Measurements from ENCODE around the gene COL5A2.

The COL5A2 gene

DNA sequence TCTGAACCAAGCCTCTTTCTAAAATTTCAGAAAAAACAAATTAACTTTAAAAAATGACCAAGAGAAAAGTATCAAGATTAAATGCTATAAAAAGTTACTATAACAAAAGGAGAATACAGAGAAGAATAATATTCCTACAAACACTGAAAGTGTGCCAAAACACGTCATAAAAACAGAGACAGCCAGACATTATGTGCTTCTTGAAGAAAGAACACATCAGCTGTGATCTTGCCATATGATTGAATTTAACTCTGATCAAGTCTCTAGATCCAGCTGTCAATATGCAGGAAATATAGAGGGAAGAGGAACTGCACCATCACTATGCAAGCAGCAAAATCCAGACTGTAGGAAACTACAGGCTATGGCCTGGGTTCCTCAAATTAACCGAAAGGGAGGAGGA, 33.7 kb upstream of the COL5A2 start:
- H3K9me2 ChIP-seq (replicated peaks; ENCODE audit: low read depth, low read length): no peaks in the 10 kb centered on the region
- H3K4me2 ChIP-seq (ENCODE audit: low read depth, low read length, poor library complexity, severe bottlenecking): no peak overlapping the region
- no peak overlapping the region for H2AFZ ChIP-seq (ENCODE audit: low read length)
- H3K79me2 ChIP-seq (ENCODE audit: insufficient read depth, low read length): no peaks in the 10 kb centered on the region
- H3K4me1 ChIP-seq (ENCODE audit: insufficient read depth, low read length, poor library complexity, severe bottlenecking): no peaks in the 10 kb centered on the region
- H3K36me3 ChIP-seq (ENCODE audit: insufficient read depth, low read length): no peaks in the 10 kb centered on the region
- H3K4me3 ChIP-seq (ENCODE audit: low read length, poor library complexity, severe bottlenecking): no peak overlapping the region
- H3F3A ChIP-seq (ENCODE audit: low read depth): no peaks in the 10 kb centered on the region
- no peaks in the 10 kb centered on the region for H3K27me3 ChIP-seq (ENCODE audit: insufficient read depth, low read length, poor library complexity, severe bottlenecking)
- H4K20me1 ChIP-seq (ENCODE audit: insufficient read depth, low read length, poor library complexity, severe bottlenecking): no peaks in the 10 kb centered on the region
- H3K9ac ChIP-seq (ENCODE audit: low read depth, low read length, poor library complexity, severe bottlenecking): no peak overlapping the region
- H3K9me3 ChIP-seq (ENCODE audit: insufficient read depth, low read depth, low read length): no peaks in the 10 kb centered on the region
- TF ChIP-seq, protein P1, sequence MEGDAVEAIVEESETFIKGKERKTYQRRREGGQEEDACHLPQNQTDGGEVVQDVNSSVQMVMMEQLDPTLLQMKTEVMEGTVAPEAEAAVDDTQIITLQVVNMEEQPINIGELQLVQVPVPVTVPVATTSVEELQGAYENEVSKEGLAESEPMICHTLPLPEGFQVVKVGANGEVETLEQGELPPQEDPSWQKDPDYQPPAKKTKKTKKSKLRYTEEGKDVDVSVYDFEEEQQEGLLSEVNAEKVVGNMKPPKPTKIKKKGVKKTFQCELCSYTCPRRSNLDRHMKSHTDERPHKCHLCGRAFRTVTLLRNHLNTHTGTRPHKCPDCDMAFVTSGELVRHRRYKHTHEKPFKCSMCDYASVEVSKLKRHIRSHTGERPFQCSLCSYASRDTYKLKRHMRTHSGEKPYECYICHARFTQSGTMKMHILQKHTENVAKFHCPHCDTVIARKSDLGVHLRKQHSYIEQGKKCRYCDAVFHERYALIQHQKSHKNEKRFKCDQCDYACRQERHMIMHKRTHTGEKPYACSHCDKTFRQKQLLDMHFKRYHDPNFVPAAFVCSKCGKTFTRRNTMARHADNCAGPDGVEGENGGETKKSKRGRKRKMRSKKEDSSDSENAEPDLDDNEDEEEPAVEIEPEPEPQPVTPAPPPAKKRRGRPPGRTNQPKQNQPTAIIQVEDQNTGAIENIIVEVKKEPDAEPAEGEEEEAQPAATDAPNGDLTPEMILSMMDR (conservative IDR thresholded peaks at IDR 0.05; ENCODE audit: low read length): no peak
- TF ChIP-seq EZH2phosphoT487 (IDR thresholded peaks at IDR 0.05; ENCODE audit: borderline replicate concordance): no peak

DNA sequence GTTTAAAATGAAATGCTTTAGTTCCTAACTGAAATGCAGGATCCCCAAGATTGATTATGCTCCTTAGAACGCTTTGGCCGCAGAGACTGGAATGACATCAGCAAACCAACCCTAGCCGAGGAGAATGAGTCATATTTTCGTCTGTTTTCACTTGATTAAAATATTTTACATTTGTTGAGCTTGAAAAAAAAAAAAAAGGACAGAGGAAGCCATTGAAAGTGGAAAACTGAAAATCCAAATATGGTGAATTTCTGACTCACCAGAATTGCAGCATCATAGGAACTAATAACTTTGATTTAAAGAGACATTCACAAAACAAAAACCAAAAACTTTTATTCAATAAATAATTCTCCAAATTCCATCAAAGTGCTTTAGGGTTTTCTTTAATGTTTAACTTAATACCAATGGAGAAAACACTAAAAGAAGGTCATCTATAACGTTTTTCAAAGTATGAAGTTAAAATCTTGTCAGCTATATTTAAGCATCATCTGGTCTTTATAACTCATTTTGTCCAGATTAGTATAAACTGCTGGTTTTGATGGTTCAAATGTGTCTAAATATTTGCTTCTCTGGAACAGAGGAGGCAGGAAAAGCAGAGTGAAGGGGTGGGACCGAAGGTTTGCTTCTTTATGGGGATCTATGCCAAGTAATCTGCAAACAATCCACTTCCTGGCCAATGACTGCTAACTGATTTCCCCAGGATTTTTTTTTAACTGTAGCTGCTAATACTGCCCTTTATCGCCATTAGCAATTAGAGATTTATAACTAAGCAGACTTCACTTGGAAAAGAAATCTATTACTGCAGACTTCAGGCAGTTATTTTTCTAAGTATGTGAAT, 30.9 kb upstream of the COL5A2 start:
- no peaks in the 10 kb centered on the region for H3K79me2 ChIP-seq (ENCODE audit: insufficient read depth, low read length)
- no peak overlapping the region for H3K9ac ChIP-seq (ENCODE audit: low read depth, low read length, poor library complexity, severe bottlenecking)
- no peak overlapping the region for H3K4me3 ChIP-seq (ENCODE audit: low read length, poor library complexity, severe bottlenecking)
- H3K27me3 ChIP-seq (ENCODE audit: insufficient read depth, low read length, poor library complexity, severe bottlenecking): no peaks in the 10 kb centered on the region
- no peaks in the 10 kb centered on the region for H3K9me3 ChIP-seq (ENCODE audit: insufficient read depth, low read depth, low read length)
- no peaks in the 10 kb centered on the region for H4K20me1 ChIP-seq (ENCODE audit: insufficient read depth, low read length, poor library complexity, severe bottlenecking)
- no peak overlapping the region for H3K4me2 ChIP-seq (ENCODE audit: low read depth, low read length, poor library complexity, severe bottlenecking)
- H3F3A ChIP-seq (ENCODE audit: low read depth): no peaks in the 10 kb centered on the region
- H3K36me3 ChIP-seq (ENCODE audit: insufficient read depth, low read length): no peaks in the 10 kb centered on the region
- H2AFZ ChIP-seq (ENCODE audit: low read length): no peak overlapping the region
- TF ChIP-seq, protein P1 (conservative IDR thresholded peaks at IDR 0.05; ENCODE audit: low read length): no peak
- TF ChIP-seq EZH2phosphoT487 (IDR thresholded peaks at IDR 0.05; ENCODE audit: borderline replicate concordance): no peak
- no peaks in the 10 kb centered on the region for H3K9me2 ChIP-seq (replicated peaks; ENCODE audit: low read depth, low read length)
- H3K4me1 ChIP-seq (ENCODE audit: insufficient read depth, low read length, poor library complexity, severe bottlenecking): no peaks in the 10 kb centered on the region

DNA sequence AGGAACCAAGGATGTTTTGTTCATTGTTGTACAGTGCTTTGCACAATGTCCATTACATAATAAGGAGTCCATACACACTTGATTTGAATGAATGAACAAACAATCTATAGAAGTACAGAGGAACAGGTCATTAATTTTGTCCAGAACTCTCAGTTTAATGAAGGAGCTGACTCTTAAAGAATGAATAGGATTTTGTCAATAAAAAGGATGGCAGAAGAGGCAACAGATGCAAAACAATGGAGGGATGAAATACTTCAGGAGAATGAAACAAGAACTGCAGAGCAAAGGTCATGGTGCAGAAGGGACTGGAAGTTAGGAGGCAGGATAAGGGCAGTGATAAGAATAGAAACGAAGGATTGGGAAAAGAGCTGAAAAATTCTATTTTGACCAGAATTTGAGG, 28.7 kb upstream of the COL5A2 start:
- Histone ChIP-seq H3K4me2 (ENCODE audit: low read depth, low read length, poor library complexity, severe bottlenecking) (no peak overlapping the region), H2AFZ (ENCODE audit: low read length) (no peak overlapping the region), H3K9me3 (ENCODE audit: insufficient read depth, low read depth, low read length) (no peaks in the 10 kb centered on the region), H3K27me3 (ENCODE audit: insufficient read depth, low read length, poor library complexity, severe bottlenecking) (no peaks in the 10 kb centered on the region), H3K9me2 (replicated peaks; ENCODE audit: low read depth, low read length) (no peaks in the 10 kb centered on the region), H4K20me1 (ENCODE audit: insufficient read depth, low read length, poor library complexity, severe bottlenecking) (no peaks in the 10 kb centered on the region), H3F3A (ENCODE audit: low read depth) (no peaks in the 10 kb centered on the region), H3K36me3 (ENCODE audit: insufficient read depth, low read length) (no peaks in the 10 kb centered on the region), H3K9ac (ENCODE audit: low read depth, low read length, poor library complexity, severe bottlenecking) (no peak overlapping the region), H3K4me1 (ENCODE audit: insufficient read depth, low read length, poor library complexity, severe bottlenecking) (no peaks in the 10 kb centered on the region), H3K4me3 (ENCODE audit: low read length, poor library complexity, severe bottlenecking) (no peak overlapping the region), H3K79me2 (ENCODE audit: insufficient read depth, low read length) (no peaks in the 10 kb centered on the region)
- TF ChIP-seq EZH2phosphoT487 (IDR thresholded peaks at IDR 0.05; ENCODE audit: borderline replicate concordance): no peak
